Measurements from ENCODE around the gene SPNS2.

- TF ChIP-seq POLR2A (IDR thresholded peaks at IDR 0.05; ENCODE audit: low read depth, low read length) (no peak), CTCF (IDR thresholded peaks at IDR 0.05 in 2 of 3, conservative IDR thresholded peaks at IDR 0.05 in 1 of 3; ENCODE audit: control insufficient read depth in 2 of 3, extremely low read depth in 1 of 3, insufficient read depth in 1 of 3, low read depth in 3 of 3, low read length in 3 of 3) (no peak), CEBPB (IDR thresholded peaks at IDR 0.05; ENCODE audit: borderline replicate concordance in 1 of 2, low read depth in 2 of 2, low read length in 2 of 2) (no peak), E2F8 (IDR thresholded peaks at IDR 0.05; ENCODE audit: low read depth, partially characterized antibody) (no peak), TAF1 (IDR thresholded peaks at IDR 0.05; ENCODE audit: borderline replicate concordance, low read depth, low read length) (no peak), YY1 (IDR thresholded peaks at IDR 0.05; ENCODE audit: low read depth, low read length) (no peak)
Measured at GRCh38 chr17:4501295-4501949, 2.7 kb downstream of the SPNS2 start.
